Colonic mucosa (tissue), 4 donors: ENCODE data around the gene ALKBH4. TPM values are rescaled to one million over a fixed set of nuclear protein-coding genes. Genes with fewer than 3 reads are reported as not detected.
A peak's percentile ranks its signal among the peaks of the same experiment; 100 is the strongest.

Experiments
- DNase-seq: peaks from one replicate; pipeline ENCODE4 v3.0.0-alpha.2; 2020
- H3K27ac ChIP-seq: fragments of 200-600 bp; one replicate; pipeline ENCODE4 v1.8.0; 2021
- H3K27me3 ChIP-seq: fragments of 200-600 bp; one replicate; pipeline ENCODE4 v1.8.0; 2021
- H3K36me3 ChIP-seq: fragments of 200-600 bp; one replicate; pipeline ENCODE4 v1.8.0; 2021
- H3K4me1 ChIP-seq: fragments of 200-600 bp; one replicate; pipeline ENCODE4 v1.8.0; 2021; ENCODE audit warnings: mild to moderate bottlenecking
- H3K4me3 ChIP-seq: fragments of 200-600 bp; one replicate; pipeline ENCODE4 v1.8.0; 2021
- H3K9ac ChIP-seq, 2 donors: one replicate each; pipeline ENCODE4 v1.7.0; 2013; ENCODE audit warnings: control low read depth in 2 of 2, low read depth in 2 of 2, low read length in 2 of 2
- H3K9me3 ChIP-seq: fragments of 200-600 bp; one replicate; pipeline ENCODE4 v1.8.0; 2021
- intact Hi-C: fragments of 100-400 bp; cut with DNase I; formaldehyde crosslinking; loops from one replicate; pipeline ENCODE4 v1.14.1; 2022
- total RNA-seq, 2 donors: library from RNA; stranded (reverse); fragmentation: NEBNext Ultra II Directional in 1 of 2; extraction: Animal tissue kit (Norgen Biotek cat#: 25700) in 1 of 2; gene quantifications; one replicate each; pipeline ENCODE4 v1.2.1, GENCODE V29; 2021
- TF ChIP-seq, protein P1 (sequence below): fragments of 200-600 bp; IDR thresholded peaks from one replicate; pipeline ENCODE4 v1.8.0; 2022; ENCODE audit warnings: antibody characterized with exemption, mild to moderate bottlenecking
- donor health status: healthy.
- donor health status: DM: no; HTN: no; CAD: no.
- donor health status: DM: no; HTN: no; CAD: no.

Gene ALKBH4
- total RNA-seq, 2 donors from 2014 or later = 9.7 to 14.1 TPM

GRCh38 chr7:102444961-102445673 lies 19.5 kb downstream of the ALKBH4 start:
- no peak for DNase-seq
- Histone ChIP-seq H3K27me3 (no peaks in the 10 kb centered on the region), H3K4me3 (no peak overlapping the region), H3K9me3 (no peaks in the 10 kb centered on the region), H3K4me1 (no peaks in the 10 kb centered on the region), H3K27ac (no peak overlapping the region), H3K9ac (no peak overlapping the region), H3K36me3 (no peaks in the 10 kb centered on the region)
- intact Hi-C loops = no loop called here
- TF ChIP-seq, protein P1, sequence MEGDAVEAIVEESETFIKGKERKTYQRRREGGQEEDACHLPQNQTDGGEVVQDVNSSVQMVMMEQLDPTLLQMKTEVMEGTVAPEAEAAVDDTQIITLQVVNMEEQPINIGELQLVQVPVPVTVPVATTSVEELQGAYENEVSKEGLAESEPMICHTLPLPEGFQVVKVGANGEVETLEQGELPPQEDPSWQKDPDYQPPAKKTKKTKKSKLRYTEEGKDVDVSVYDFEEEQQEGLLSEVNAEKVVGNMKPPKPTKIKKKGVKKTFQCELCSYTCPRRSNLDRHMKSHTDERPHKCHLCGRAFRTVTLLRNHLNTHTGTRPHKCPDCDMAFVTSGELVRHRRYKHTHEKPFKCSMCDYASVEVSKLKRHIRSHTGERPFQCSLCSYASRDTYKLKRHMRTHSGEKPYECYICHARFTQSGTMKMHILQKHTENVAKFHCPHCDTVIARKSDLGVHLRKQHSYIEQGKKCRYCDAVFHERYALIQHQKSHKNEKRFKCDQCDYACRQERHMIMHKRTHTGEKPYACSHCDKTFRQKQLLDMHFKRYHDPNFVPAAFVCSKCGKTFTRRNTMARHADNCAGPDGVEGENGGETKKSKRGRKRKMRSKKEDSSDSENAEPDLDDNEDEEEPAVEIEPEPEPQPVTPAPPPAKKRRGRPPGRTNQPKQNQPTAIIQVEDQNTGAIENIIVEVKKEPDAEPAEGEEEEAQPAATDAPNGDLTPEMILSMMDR = no peak

- no peak for DNase-seq
- no peaks in the 10 kb centered on the region for H3K4me1 ChIP-seq
- no peak overlapping the region for H3K27ac ChIP-seq
- H3K4me3 ChIP-seq = no peak overlapping the region
- intact Hi-C loops = no loop called here
- H3K36me3 ChIP-seq = no peaks in the 10 kb centered on the region
- no peaks in the 10 kb centered on the region for H3K9me3 ChIP-seq
- TF ChIP-seq, protein P1 = no peak
- H3K9ac ChIP-seq = no peak overlapping the region
- H3K27me3 ChIP-seq = no peaks in the 10 kb centered on the region
These were observed 24.5 kb downstream of the ALKBH4 start for GRCh38 chr7:102439963-102440795.

- Histone ChIP-seq H3K4me1 (peaks cover 3% of the 10 kb centered on the region), H3K4me3 (no peak overlapping the region), H3K27me3 (no peaks in the 10 kb centered on the region), H3K36me3 (no peaks in the 10 kb centered on the region), H3K9me3 (no peaks in the 10 kb centered on the region), H3K9ac (no peak overlapping the region), H3K27ac (no peak overlapping the region)
- intact Hi-C loops = no loop called here
- no peak for DNase-seq
- TF ChIP-seq, protein P1 = no peak
These were observed 28.5 kb downstream of the ALKBH4 start for GRCh38 chr7:102436118-102436517.

DNA sequence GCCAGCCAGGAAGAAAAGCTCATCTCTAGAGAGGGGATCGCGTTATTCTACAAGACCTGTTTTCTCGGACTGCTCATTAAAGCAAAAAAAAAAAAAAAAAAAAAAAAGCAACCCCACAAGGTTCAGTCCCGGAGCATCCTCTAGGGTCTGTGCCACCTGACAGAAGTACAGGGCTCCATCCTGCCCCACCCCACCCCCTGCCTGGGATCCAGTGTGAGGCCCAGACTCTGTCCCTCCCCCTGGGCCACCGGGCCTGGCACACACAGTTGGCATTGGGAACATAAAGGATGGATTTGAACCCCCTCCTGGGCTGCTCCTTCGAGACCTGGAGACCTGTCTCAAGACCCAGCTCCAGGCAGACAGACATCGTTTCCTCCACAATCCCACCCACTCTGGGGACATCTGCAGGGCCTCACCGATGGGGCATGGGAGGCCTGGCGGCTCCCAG lies 30.6 kb downstream of the ALKBH4 start:
- Histone ChIP-seq H3K4me3 (peak overlapping the region; percentile 82), H3K36me3 (no peaks in the 10 kb centered on the region), H3K27me3 (no peaks in the 10 kb centered on the region), H3K27ac (peak overlapping the region; percentile 53), H3K9ac (peak overlapping the region; percentile 27 to 86), H3K4me1 (peaks cover 3% of the 10 kb centered on the region), H3K9me3 (no peaks in the 10 kb centered on the region)
- intact Hi-C loops = no loop called here
- DNase-seq = no peak
- TF ChIP-seq, protein P1 = no peak

GRCh38 chr7:102433219-102434038 lies 31.2 kb downstream of the ALKBH4 start, which contains the start of gene ORAI2:
ORAI2 (plus strand) TSS chr7:102433575; CDS start chr7:102438957, 5,382 bp downstream.
- intact Hi-C loops = no loop called here
- no peaks in the 10 kb centered on the region for H3K9me3 ChIP-seq
- peak within 1 kb of the TSS; percentile 27 to 86 for H3K9ac ChIP-seq
- peak within 1 kb of the TSS; percentile 67 for H3K27ac ChIP-seq
- TF ChIP-seq, protein P1 = no peak
- no peaks in the 10 kb centered on the region for H3K36me3 ChIP-seq
- peaks cover 3% of the 10 kb centered on the region for H3K4me1 ChIP-seq
- no peaks in the 10 kb centered on the region for H3K27me3 ChIP-seq
- DNase-seq = peak; percentile 82
- peak within 1 kb of the TSS; percentile 82 for H3K4me3 ChIP-seq
